ENCODE measurements around the gene WFDC6.

Gene WFDC6

DNA sequence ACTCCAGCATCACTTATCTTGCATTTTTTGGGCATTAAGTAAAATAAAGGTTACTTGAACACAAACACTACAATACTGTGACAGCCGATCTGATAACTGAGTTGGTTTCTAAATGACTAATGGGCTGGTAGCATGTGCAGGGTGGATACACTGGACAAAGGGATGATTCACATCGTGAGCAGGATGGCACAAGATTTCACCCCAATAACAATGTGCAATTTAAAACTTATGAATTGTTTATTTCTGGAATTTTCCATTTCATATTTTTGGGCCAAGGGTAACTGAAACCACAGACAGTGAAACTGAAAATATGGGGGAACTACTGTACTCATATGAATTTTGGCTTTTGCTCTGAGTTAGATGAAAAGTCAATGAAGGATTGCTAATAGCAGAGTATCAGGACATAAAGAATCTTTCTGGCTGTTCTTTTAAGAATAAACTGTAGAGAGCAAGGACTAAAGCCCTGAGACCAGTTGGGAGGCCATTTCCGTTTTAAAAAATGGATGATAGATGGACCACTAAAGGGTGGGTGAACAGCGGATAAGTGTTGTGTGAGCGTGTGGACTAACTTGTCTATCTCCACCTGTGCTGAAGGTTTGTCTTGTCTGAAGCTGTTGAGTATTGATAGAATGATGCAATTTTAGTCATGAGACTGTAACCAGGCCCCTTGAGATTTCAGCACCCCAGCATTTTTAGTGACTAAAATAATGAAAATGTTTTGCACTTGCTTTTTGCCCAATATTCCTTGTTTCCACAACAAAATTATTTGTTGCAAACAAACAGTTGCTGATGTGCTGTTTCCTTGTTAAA is 32.1 kb downstream of the WFDC6 start:
- Mint-ChIP-seq H3K4me3 (no peak overlapping the region), H3K4me1 (peaks cover 6% of the 10 kb centered on the region), H3K9me3 (no peaks in the 10 kb centered on the region), H3K27me3 (peaks cover 17% of the 10 kb centered on the region), H3K27ac (no peak overlapping the region), H3K36me3 (no peaks in the 10 kb centered on the region)
- no peak for DNase-seq (ENCODE audit: low spot score in 2 of 2)
- no peak for ATAC-seq (ENCODE audit: low read depth)

DNA sequence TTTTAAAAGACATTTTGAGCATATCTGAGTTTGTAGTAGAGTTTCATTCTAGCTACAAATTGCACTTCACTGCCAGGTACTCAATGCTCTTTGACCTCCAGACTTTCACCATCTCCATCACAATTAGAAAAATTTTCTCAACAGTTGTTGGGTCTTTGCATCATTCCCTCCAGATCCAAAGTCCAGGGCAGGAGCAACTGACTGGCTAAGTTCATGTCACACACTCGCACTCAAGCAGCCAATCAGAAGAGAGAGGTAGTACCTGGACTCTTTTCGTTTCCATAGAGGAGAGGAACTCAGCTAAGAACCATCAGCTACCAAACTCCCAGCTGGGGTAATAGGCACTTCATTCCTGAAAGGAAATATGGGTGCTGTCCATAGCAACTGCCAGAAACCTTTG is 32.9 kb downstream of the WFDC6 start:
- no peak overlapping the region for H3K4me3 Mint-ChIP-seq
- ATAC-seq (ENCODE audit: low read depth) = no peak
- DNase-seq (ENCODE audit: low spot score in 2 of 2) = no peak
- no peaks in the 10 kb centered on the region for H3K36me3 Mint-ChIP-seq
- H3K9me3 Mint-ChIP-seq = no peaks in the 10 kb centered on the region
- H3K27ac Mint-ChIP-seq = no peak overlapping the region
- H3K27me3 Mint-ChIP-seq = peaks cover 18% of the 10 kb centered on the region
- peaks cover 6% of the 10 kb centered on the region for H3K4me1 Mint-ChIP-seq

DNA sequence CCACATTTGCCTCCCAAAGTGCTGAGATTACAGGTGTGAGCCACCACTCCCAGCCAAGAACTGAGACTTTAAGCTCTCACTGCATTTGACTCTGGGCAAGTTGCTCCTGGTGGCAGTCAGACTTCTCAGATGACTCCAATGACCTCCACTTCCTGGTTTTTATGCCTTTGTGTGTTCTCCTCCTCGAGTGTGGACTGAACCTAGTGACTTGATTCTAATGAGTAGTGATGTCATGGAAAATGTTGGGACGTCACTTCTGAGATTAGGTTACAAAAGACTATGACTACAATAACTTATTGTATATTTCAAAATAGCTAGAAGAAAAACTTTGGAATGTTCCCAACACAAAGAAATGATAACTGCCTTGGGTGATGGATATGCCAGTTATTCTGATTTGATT is 35.9 kb downstream of the WFDC6 start:
- Mint-ChIP-seq H3K27me3 (peaks cover 16% of the 10 kb centered on the region), H3K4me3 (no peak overlapping the region), H3K4me1 (peaks cover 6% of the 10 kb centered on the region)

GRCh38 chr20:45502561-45502960 is 36.7 kb downstream of the WFDC6 start:
- H3K36me3 Mint-ChIP-seq = no peaks in the 10 kb centered on the region
- H3K4me3 Mint-ChIP-seq = no peak overlapping the region
- peaks cover 16% of the 10 kb centered on the region for H3K27me3 Mint-ChIP-seq
- H3K9me3 Mint-ChIP-seq = no peaks in the 10 kb centered on the region
- DNase-seq (ENCODE audit: low spot score in 2 of 2) = no peak
- no peak for ATAC-seq (ENCODE audit: low read depth)
- no peak overlapping the region for H3K27ac Mint-ChIP-seq
- H3K4me1 Mint-ChIP-seq = peaks cover 6% of the 10 kb centered on the region

More for the DNA sequence above, 35.9 kb downstream of the WFDC6 start:
- no peaks in the 10 kb centered on the region for H3K9me3 Mint-ChIP-seq
- H3K36me3 Mint-ChIP-seq = no peaks in the 10 kb centered on the region
- no peak for ATAC-seq (ENCODE audit: low read depth)
- H3K27ac Mint-ChIP-seq = no peak overlapping the region
- no peak for DNase-seq (ENCODE audit: low spot score in 2 of 2)

DNA sequence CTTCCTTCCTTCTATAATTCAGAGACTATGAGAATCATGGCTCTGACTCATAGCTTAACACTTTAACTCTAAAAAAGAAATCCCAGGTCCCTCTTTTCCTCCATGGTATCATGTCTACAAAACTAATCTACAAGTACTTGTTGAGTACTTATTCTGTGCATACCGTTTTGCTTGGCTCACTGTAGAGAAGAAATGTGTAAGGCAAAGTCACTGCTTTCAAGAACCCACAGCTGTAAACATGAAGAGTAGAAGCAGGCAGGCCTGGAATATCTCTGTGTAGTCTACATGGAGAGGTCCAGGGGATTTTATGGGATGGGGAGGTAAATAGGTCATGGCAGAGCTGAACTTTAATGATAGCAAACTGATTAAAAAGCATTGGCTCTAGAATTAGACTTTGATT is 37.7 kb downstream of the WFDC6 start:
- Mint-ChIP-seq H3K36me3 (no peaks in the 10 kb centered on the region), H3K4me3 (no peak overlapping the region), H3K4me1 (no peaks in the 10 kb centered on the region), H3K27me3 (peaks cover 20% of the 10 kb centered on the region), H3K9me3 (no peaks in the 10 kb centered on the region), H3K27ac (peak overlapping the region; percentile 8)
- no peak for DNase-seq (ENCODE audit: low spot score in 2 of 2)
- no peak for ATAC-seq (ENCODE audit: low read depth)

DNA sequence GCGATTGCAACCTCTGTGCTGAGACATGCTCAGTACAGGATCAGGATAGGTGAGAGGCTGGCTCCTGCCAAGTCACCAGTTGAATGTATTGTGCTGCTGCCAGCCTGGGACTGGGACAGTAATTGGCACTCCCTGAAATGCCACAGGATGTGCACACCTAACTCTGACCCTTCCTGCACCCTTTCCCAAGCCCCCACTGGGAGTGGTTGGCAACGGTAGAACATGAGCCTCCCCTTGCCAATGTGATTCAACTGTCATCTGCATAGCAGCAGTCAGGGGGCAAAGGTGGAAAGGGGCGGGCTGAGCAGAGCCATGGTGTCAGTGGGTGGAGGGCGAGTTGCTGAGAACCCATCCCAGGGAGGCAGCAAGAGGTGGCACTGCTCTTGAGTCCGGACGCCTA is 39.3 kb downstream of the WFDC6 start:
- H3K27me3 Mint-ChIP-seq = peaks cover 16% of the 10 kb centered on the region
- no peaks in the 10 kb centered on the region for H3K4me1 Mint-ChIP-seq

DNA sequence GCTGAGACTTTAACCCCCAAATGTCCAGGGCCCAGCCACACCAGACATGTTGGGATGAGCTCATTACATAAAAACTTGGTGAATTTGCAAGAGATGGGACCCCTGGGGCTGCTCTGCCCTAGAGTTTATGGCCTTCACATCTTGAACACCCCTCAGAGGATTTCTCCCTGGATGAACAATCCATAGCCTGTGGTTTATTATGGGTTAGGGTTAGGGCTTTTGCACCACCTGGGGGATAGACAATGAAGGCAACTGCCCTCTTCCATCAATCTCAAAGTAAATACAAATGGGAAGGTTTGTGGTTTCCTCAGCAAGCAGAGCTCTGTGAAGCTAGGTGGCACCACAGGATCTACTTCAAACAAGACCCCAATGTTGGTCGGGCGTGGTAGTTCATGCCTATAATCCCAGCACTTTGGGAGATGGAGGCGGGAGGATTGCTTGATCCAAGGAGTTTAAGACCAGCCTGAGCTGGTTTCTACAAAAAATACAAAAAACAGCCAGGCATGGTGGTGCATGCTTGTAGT is 41.2 kb downstream of the WFDC6 start:
- Mint-ChIP-seq H3K9me3 (no peaks in the 10 kb centered on the region), H3K4me1 (no peaks in the 10 kb centered on the region), H3K36me3 (no peaks in the 10 kb centered on the region), H3K27ac (no peak overlapping the region), H3K4me3 (no peak overlapping the region), H3K27me3 (peaks cover 14% of the 10 kb centered on the region)
- DNase-seq (ENCODE audit: low spot score in 2 of 2) = no peak
- no peak for ATAC-seq (ENCODE audit: low read depth)

More for the DNA sequence above, 39.3 kb downstream of the WFDC6 start:
- ATAC-seq (ENCODE audit: low read depth) (no peak), DNase-seq (ENCODE audit: low spot score in 2 of 2) (no peak)
- Mint-ChIP-seq H3K4me3 (no peak overlapping the region), H3K27ac (no peak overlapping the region), H3K9me3 (no peaks in the 10 kb centered on the region), H3K36me3 (no peaks in the 10 kb centered on the region)

DNA sequence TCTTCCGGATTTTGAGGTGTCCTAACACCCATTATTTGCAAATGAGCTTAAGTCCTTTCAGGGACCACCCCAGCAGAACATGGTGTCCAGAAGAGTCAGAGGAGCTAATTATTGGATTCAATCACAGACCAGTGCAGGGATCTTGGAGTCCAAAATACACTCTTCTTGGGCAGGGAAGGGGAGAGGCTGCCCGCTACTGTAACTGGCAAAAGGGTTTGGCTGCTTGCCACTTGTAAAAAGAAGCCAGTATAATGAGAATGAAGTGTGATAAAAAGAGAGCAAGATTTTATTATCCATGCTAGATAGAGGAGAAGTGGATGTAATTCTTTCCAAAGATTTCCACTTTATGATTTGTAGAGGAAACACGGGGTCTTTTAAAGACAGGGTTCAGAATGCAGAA is 43.1 kb downstream of the WFDC6 start:
- peaks cover 19% of the 10 kb centered on the region for H3K27me3 Mint-ChIP-seq
- no peaks in the 10 kb centered on the region for H3K4me1 Mint-ChIP-seq
- H3K9me3 Mint-ChIP-seq = no peaks in the 10 kb centered on the region
- ATAC-seq (ENCODE audit: low read depth) (no peak), DNase-seq (ENCODE audit: low spot score in 2 of 2) (no peak)
- no peak overlapping the region for H3K27ac Mint-ChIP-seq
- no peaks in the 10 kb centered on the region for H3K36me3 Mint-ChIP-seq
- no peak overlapping the region for H3K4me3 Mint-ChIP-seq

- Mint-ChIP-seq H3K36me3 (no peaks in the 10 kb centered on the region), H3K27me3 (peaks cover 19% of the 10 kb centered on the region)
- no peak for DNase-seq (ENCODE audit: low spot score in 2 of 2)
These were observed 43.8 kb downstream of the WFDC6 start for GRCh38 chr20:45495501-45495941.

GRCh38 chr20:45489083-45489531 is 50.2 kb downstream of the WFDC6 start:
- Mint-ChIP-seq H3K4me1 (peaks cover 2% of the 10 kb centered on the region), H3K27me3 (peaks cover 17% of the 10 kb centered on the region)
- no peak for DNase-seq (ENCODE audit: low spot score in 2 of 2)

More at GRCh38 chr20:45495501-45495941, 43.8 kb downstream of the WFDC6 start:
- H3K27ac Mint-ChIP-seq = no peak overlapping the region
- H3K4me3 Mint-ChIP-seq = no peak overlapping the region
- H3K4me1 Mint-ChIP-seq = no peaks in the 10 kb centered on the region
- no peak for ATAC-seq (ENCODE audit: low read depth)
- no peaks in the 10 kb centered on the region for H3K9me3 Mint-ChIP-seq

GRCh38 chr20:45487231-45487635 is 52.0 kb downstream of the WFDC6 start:
- no peak for ATAC-seq (ENCODE audit: low read depth)
- Mint-ChIP-seq H3K27me3 (peaks cover 12% of the 10 kb centered on the region), H3K4me1 (peaks cover 2% of the 10 kb centered on the region), H3K4me3 (no peak overlapping the region), H3K27ac (no peak overlapping the region), H3K9me3 (no peaks in the 10 kb centered on the region), H3K36me3 (no peaks in the 10 kb centered on the region)
- no peak for DNase-seq (ENCODE audit: low spot score in 2 of 2)

More at GRCh38 chr20:45489083-45489531, 50.2 kb downstream of the WFDC6 start:
- no peak for ATAC-seq (ENCODE audit: low read depth)
- Mint-ChIP-seq H3K36me3 (no peaks in the 10 kb centered on the region), H3K4me3 (no peak overlapping the region), H3K27ac (no peak overlapping the region), H3K9me3 (no peaks in the 10 kb centered on the region)

GRCh38 chr20:45485388-45485787 is 53.9 kb downstream of the WFDC6 start:
- H3K9me3 Mint-ChIP-seq = no peaks in the 10 kb centered on the region
- no peak overlapping the region for H3K27ac Mint-ChIP-seq
- ATAC-seq (ENCODE audit: low read depth) = no peak
- no peak overlapping the region for H3K4me3 Mint-ChIP-seq
- no peak for DNase-seq (ENCODE audit: low spot score in 2 of 2)
- H3K27me3 Mint-ChIP-seq = peaks cover 13% of the 10 kb centered on the region
- H3K4me1 Mint-ChIP-seq = peaks cover 2% of the 10 kb centered on the region
- H3K36me3 Mint-ChIP-seq = no peaks in the 10 kb centered on the region

- Mint-ChIP-seq H3K4me1 (peaks cover 2% of the 10 kb centered on the region), H3K9me3 (no peaks in the 10 kb centered on the region), H3K36me3 (no peaks in the 10 kb centered on the region), H3K27me3 (peaks cover 17% of the 10 kb centered on the region), H3K4me3 (no peak overlapping the region), H3K27ac (no peak overlapping the region)
- no peak for ATAC-seq (ENCODE audit: low read depth)
- DNase-seq (ENCODE audit: low spot score in 2 of 2) = no peak
These were observed 54.6 kb downstream of the WFDC6 start for GRCh38 chr20:45484676-45485075.

Data from memory B cell (primary cell).